Measurements from ENCODE around the gene CEACAM21. TPM values are rescaled to one million over a fixed set of nuclear protein-coding genes. Genes with fewer than 3 reads are reported as not detected.

CEACAM21 gene
- total RNA-seq, result 0.75 and 1.1 TPM in 2 replicates
- long read RNA-seq, partial matches to known transcripts, result 0 of 2 reads
- long read RNA-seq, other reads (novel, unspliced or antisense), result 2 of 2 reads

GRCh38 chr19:41575998-41576397, at the start of gene CEACAM21:
TSS of gene CEACAM21 (plus strand) at chr19:41576166. CDS start at chr19:41576275, 109 bp downstream.
- H3K9me3 Mint-ChIP-seq, result peaks cover 6% of the 10 kb centered on the region
- no peaks in the 10 kb centered on the region for H3K4me1 Mint-ChIP-seq
- no peak within 1 kb of the TSS for H3K4me3 Mint-ChIP-seq
- H3K27ac Mint-ChIP-seq (ENCODE audit: unreplicated experiment), result no peak within 1 kb of the TSS
- H3K36me3 Mint-ChIP-seq (ENCODE audit: low read depth), result no peaks in the 10 kb centered on the region
- DNase-seq (ENCODE audit: low read depth, low spot score), result no peak
- TF ChIP-seq CTCF (conservative IDR thresholded peaks at IDR 0.05), result no peak
- H3K27me3 Mint-ChIP-seq (ENCODE audit: low read depth), result peaks cover 11% of the 10 kb centered on the region

GRCh38 chr19:41527089-41527488, 48.9 kb upstream of the CEACAM21 start:
- Mint-ChIP-seq H3K9me3 (peaks cover 11% of the 10 kb centered on the region), H3K27ac (ENCODE audit: unreplicated experiment) (no peak overlapping the region), H3K27me3 (ENCODE audit: low read depth) (peaks cover 72% of the 10 kb centered on the region), H3K4me1 (no peaks in the 10 kb centered on the region), H3K36me3 (ENCODE audit: low read depth) (no peaks in the 10 kb centered on the region), H3K4me3 (no peak overlapping the region)
- no peak for TF ChIP-seq CTCF (conservative IDR thresholded peaks at IDR 0.05)
- DNase-seq (ENCODE audit: low read depth, low spot score), result no peak

GRCh38 chr19:41528106-41528505, 47.9 kb upstream of the CEACAM21 start:
- no peaks in the 10 kb centered on the region for H3K4me1 Mint-ChIP-seq
- TF ChIP-seq CTCF (conservative IDR thresholded peaks at IDR 0.05), result no peak
- no peak overlapping the region for H3K27ac Mint-ChIP-seq (ENCODE audit: unreplicated experiment)
- H3K36me3 Mint-ChIP-seq (ENCODE audit: low read depth), result no peaks in the 10 kb centered on the region
- peaks cover 67% of the 10 kb centered on the region for H3K27me3 Mint-ChIP-seq (ENCODE audit: low read depth)
- DNase-seq (ENCODE audit: low read depth, low spot score), result no peak
- H3K4me3 Mint-ChIP-seq, result no peak overlapping the region
- H3K9me3 Mint-ChIP-seq, result peaks cover 13% of the 10 kb centered on the region

- no peak for DNase-seq (ENCODE audit: low read depth, low spot score)
- Mint-ChIP-seq H3K4me1 (peaks cover 6% of the 10 kb centered on the region), H3K4me3 (no peak overlapping the region), H3K27me3 (ENCODE audit: low read depth) (peaks cover 74% of the 10 kb centered on the region), H3K36me3 (ENCODE audit: low read depth) (no peaks in the 10 kb centered on the region), H3K9me3 (peaks cover 15% of the 10 kb centered on the region), H3K27ac (ENCODE audit: unreplicated experiment) (no peak overlapping the region)
- no peak for TF ChIP-seq CTCF (conservative IDR thresholded peaks at IDR 0.05)
Observed at GRCh38 chr19:41529484-41530183, 46.3 kb upstream of the CEACAM21 start.

- no peak for DNase-seq (ENCODE audit: low read depth, low spot score)
- Mint-ChIP-seq H3K27me3 (ENCODE audit: low read depth) (peaks cover 77% of the 10 kb centered on the region), H3K36me3 (ENCODE audit: low read depth) (no peaks in the 10 kb centered on the region), H3K9me3 (peaks cover 15% of the 10 kb centered on the region), H3K4me3 (no peak overlapping the region), H3K27ac (ENCODE audit: unreplicated experiment) (no peak overlapping the region), H3K4me1 (peaks cover 6% of the 10 kb centered on the region)
- TF ChIP-seq CTCF (conservative IDR thresholded peaks at IDR 0.05), result no peak
Observed at GRCh38 chr19:41530184-41530534, 45.8 kb upstream of the CEACAM21 start.
